ENCODE measurements around the gene TNKS2.
"Not testable (repeated sequence)": the region's sequence is repeated elsewhere in the genome, so short reads cannot be mapped to it uniquely, and the experiment has no call there.

The TNKS2 gene

GRCh38 chr10:91893051-91893450 is 94.8 kb downstream of the TNKS2 start:
- FAIRE-seq (no peak), DNase-seq (ENCODE audit: insufficient read length, low spot score) (no peak)

DNA sequence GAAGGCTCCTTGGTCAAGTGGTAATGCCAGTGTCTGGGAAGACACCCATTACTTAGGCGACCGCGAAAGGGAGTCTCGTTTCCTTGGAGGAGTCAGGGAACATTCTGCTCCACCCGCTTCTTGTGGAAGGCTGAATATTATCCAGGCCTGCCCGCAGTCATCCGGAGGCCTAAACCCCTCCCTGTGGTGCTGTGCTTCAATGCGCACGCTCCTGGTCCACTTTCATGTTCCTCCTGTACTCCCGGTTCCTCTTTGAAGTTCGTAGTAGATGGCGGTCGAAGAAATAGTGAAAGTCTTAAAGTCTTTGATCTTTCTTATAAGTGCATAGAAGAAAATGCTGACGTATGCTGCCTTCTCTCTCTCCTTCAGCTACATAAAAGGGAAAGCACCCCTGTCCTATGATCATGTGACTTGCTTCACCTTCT is 96.0 kb downstream of the TNKS2 start:
- FAIRE-seq; DNase-seq (ENCODE audit: insufficient read length, low spot score): not testable (repeated sequence)

More at GRCh38 chr10:91893051-91893450, 94.8 kb downstream of the TNKS2 start:
- TF ChIP-seq, protein P1, sequence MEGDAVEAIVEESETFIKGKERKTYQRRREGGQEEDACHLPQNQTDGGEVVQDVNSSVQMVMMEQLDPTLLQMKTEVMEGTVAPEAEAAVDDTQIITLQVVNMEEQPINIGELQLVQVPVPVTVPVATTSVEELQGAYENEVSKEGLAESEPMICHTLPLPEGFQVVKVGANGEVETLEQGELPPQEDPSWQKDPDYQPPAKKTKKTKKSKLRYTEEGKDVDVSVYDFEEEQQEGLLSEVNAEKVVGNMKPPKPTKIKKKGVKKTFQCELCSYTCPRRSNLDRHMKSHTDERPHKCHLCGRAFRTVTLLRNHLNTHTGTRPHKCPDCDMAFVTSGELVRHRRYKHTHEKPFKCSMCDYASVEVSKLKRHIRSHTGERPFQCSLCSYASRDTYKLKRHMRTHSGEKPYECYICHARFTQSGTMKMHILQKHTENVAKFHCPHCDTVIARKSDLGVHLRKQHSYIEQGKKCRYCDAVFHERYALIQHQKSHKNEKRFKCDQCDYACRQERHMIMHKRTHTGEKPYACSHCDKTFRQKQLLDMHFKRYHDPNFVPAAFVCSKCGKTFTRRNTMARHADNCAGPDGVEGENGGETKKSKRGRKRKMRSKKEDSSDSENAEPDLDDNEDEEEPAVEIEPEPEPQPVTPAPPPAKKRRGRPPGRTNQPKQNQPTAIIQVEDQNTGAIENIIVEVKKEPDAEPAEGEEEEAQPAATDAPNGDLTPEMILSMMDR (IDR thresholded peaks at IDR 0.05; ENCODE audit: insufficient read depth, missing control alignments) = no peak

- TF ChIP-seq, protein P1 (IDR thresholded peaks at IDR 0.05; ENCODE audit: insufficient read depth, missing control alignments) = no peak
- no peak for DNase-seq (ENCODE audit: insufficient read length, low spot score)
- FAIRE-seq = no peak
Measured at GRCh38 chr10:91896212-91896756, 98.1 kb downstream of the TNKS2 start.

- DNase-seq (ENCODE audit: insufficient read length, low spot score) (no peak), FAIRE-seq (no peak)
- TF ChIP-seq, protein P1 (IDR thresholded peaks at IDR 0.05; ENCODE audit: insufficient read depth, missing control alignments) = no peak
Measured at GRCh38 chr10:91897421-91897820, 99.2 kb downstream of the TNKS2 start.

DNA sequence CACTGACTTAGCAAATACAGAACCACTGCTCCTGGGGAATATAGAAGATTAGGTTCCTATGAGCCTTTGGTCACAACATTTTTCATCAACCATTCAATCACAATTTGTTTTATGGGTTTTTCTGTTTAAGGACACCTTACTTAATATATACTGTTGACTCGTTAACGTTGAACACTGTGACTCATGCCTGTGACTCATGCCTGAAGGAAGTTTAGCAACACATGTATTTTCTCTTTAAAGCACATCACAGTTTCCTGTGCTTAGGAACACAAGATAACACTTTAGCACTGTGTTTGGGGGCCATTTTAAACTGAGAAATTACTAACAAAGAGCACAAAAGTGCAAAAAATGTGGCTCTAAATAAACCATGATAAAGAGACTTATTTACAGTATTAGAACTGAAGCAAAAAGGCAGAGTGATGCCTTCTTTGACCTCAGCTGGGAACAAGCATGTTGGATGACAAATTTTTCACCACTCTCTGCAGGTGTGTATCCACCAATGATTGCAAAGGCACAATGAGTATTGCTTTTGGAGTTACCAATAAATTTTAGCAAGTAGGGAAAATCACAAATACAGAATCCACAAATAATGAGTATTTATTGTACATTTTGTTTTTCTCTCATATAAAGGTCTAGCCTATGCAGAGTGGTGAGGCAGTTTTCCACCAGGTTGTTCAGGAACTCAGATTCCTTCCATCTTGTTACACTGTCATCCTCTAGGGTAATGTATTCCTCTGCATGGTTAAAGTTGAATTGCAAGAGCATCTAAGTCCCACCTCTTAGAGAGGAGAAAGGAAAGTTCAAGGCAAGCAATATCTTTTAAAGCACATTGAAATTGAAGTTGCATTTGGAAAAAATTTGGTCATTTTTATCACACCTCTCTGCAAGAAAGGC is 103.8 kb downstream of the TNKS2 start:
- FAIRE-seq (no peak), DNase-seq (ENCODE audit: insufficient read length, low spot score) (no peak)
- TF ChIP-seq, protein P1 (IDR thresholded peaks at IDR 0.05; ENCODE audit: insufficient read depth, missing control alignments) = no peak

DNA sequence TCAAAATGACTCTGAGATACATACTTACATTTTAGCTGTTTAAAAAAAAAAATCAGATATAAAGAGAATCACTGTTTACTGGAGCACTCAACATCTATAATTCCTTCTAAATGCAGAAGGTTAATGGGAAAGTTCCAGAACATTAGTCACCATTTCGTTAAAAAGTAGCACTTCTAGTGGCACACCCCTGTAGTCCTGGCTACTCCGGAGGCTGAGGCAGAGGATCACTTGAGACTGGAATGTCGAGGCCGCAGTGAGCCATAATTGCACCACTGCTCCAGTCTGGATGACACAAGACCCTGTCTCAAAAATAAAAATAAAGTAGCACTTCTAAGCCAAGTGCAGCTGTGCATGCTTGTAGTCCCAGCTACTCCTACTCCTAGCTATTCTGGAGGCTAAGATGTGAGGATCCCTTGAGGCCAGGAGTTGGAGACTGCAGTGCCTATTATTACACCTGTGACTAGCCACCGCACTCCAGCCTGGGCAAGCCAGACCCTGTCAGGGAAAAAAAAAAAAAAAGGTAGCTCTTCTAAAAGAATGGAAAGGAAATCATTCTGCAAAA is 108.9 kb downstream of the TNKS2 start:
- TF ChIP-seq, protein P1 (IDR thresholded peaks at IDR 0.05; ENCODE audit: insufficient read depth, missing control alignments) = no peak
- FAIRE-seq (no peak), DNase-seq (ENCODE audit: insufficient read length, low spot score) (no peak)

GRCh38 chr10:91907914-91908336 is 109.7 kb downstream of the TNKS2 start:
- no peak for FAIRE-seq
- no peak for DNase-seq (ENCODE audit: insufficient read length, low spot score)
- TF ChIP-seq, protein P1 (IDR thresholded peaks at IDR 0.05; ENCODE audit: insufficient read depth, missing control alignments) = no peak

Data from D721Med (cell line).